Measurements from ENCODE around the gene UBE2C. TPM values are rescaled to one million over a fixed set of nuclear protein-coding genes. Genes with fewer than 3 reads are reported as not detected.
"Not testable (repeated sequence)": the region's sequence is repeated elsewhere in the genome, so short reads cannot be mapped to it uniquely, and the experiment has no call there.

The UBE2C gene
- total RNA-seq, 4 donors from 2014 or later: 0.84 TPM; not detected in 3

DNA sequence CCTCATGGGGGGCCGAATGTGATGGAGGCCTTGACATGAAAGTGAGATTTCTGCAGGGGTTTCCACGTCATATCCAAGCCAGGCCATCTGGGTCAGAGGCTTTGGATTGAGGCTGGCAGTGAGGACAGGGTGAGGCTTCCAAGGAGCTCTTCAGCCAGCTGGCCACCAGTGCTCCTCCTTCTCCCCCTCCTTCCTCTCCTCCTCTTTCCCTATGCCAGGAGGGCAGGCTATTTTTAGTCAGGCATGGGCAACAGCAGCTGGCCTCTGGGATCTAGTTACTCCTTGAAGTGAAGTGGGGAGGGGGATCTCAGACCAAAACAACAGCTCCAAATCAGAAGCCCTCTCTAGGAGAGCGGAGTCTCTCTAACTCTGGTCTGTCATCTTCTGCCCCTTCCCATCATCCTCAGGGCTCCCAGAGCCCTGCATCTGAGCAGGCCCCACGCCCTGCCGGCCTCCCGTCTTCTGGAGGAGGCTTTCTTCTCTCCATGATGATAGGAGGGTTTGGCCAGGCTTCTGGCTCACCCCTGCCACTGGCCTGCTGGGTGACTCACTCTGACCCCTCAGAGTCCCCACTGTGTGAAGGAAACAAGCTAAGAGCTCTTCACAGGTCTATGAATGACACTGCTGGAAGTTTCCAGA lies 14.1 kb downstream of the UBE2C start:
- peak; percentile 63 to 79 for ATAC-seq
- in situ Hi-C loops (cut with MboI; ENCODE audit: low sequenced_read_pairs in 4 of 4) (loop anchor here in 1 of 4 donors (10.0 kb wide), 1 partner anchor 118 kb away; no protein-coding TSS in a partner anchor), intact Hi-C loops (cut with DNase I; ENCODE audit: low total_unique reads) (loop anchor here (2.0 kb wide), 3 partner anchors 30 to 144 kb away; partner anchors contain the start of gene PCIF1)
- TF ChIP-seq POLR2A (IDR thresholded peaks at IDR 0.05) (peak; percentile 24 to 37), CTCF (IDR thresholded peaks at IDR 0.05 in 4 of 5, conservative IDR thresholded peaks at IDR 0.05 in 1 of 5) (no peak)
- Histone ChIP-seq H3K4me1 (peaks cover 57 to 60% of the 10 kb centered on the region in 2 donors), H3K36me3 (peaks cover 0 to 5% of the 10 kb centered on the region in 2 donors), H3K27me3 (no peaks in the 10 kb centered on the region), H3K9me3 (no peaks in the 10 kb centered on the region), H3K4me3 (peak overlapping the region; percentile 28 to 63 (median 46)), H3K27ac (peak overlapping the region; percentile 95 to 97 (median 96))
- peak; percentile 87 to 91 for DNase-seq

- intact Hi-C loops (cut with DNase I; ENCODE audit: low total_unique reads): loop anchor here (2.0 kb wide), 3 partner anchors 30 to 144 kb away; partner anchors contain the start of gene PCIF1
- Histone ChIP-seq H3K4me3 (peak within 1 kb of the TSS; percentile 28 to 63 (median 46)), H3K36me3 (peaks cover 0 to 5% of the 10 kb centered on the region in 2 donors), H3K27ac (peak within 1 kb of the TSS; percentile 95 to 97 (median 96)), H3K27me3 (no peaks in the 10 kb centered on the region), H3K4me1 (peaks cover 61 to 63% of the 10 kb centered on the region in 2 donors), H3K9me3 (no peaks in the 10 kb centered on the region)
- TF ChIP-seq CTCF (IDR thresholded peaks at IDR 0.05 in 4 of 5, conservative IDR thresholded peaks at IDR 0.05 in 1 of 5) (no peak), POLR2A (IDR thresholded peaks at IDR 0.05) (peak in 1 of 2 donors; percentile 81)
- in situ Hi-C loops (cut with MboI; ENCODE audit: low sequenced_read_pairs in 4 of 4): loop anchor here in 1 of 4 donors (10.0 kb wide), 1 partner anchor 118 kb away; no protein-coding TSS in a partner anchor
- peak; percentile 30 to 38 for ATAC-seq
- peak; percentile 45 to 84 for DNase-seq
Measured at GRCh38 chr20:45827030-45827652, 14.7 kb downstream of the UBE2C start, which contains the start of gene TNNC2. Gene TNNC2 (minus strand): TSS chr20:45827312. CDS start chr20:45827248, 64 bp downstream.

GRCh38 chr20:45827712-45828111 lies 15.3 kb downstream of the UBE2C start:
- Histone ChIP-seq H3K4me3 (peak overlapping the region in 2 of 4 donors; percentile 43 to 63), H3K9me3 (no peaks in the 10 kb centered on the region), H3K27me3 (no peaks in the 10 kb centered on the region), H3K27ac (peak overlapping the region; percentile 95 to 97 (median 96)), H3K36me3 (peaks cover 0 to 5% of the 10 kb centered on the region in 2 donors), H3K4me1 (peaks cover 62 to 65% of the 10 kb centered on the region in 2 donors)
- ATAC-seq: no peak
- no peak for DNase-seq
- TF ChIP-seq CTCF (IDR thresholded peaks at IDR 0.05 in 4 of 5, conservative IDR thresholded peaks at IDR 0.05 in 1 of 5) (no peak), POLR2A (IDR thresholded peaks at IDR 0.05) (no peak)
- intact Hi-C loops (cut with DNase I; ENCODE audit: low total_unique reads) (loop anchor here (2.0 kb wide), 3 partner anchors 31 to 143 kb away; partner anchors contain the start of gene PCIF1), in situ Hi-C loops (cut with MboI; ENCODE audit: low sequenced_read_pairs in 4 of 4) (loop anchor here in 1 of 4 donors (10.0 kb wide), 1 partner anchor 117 kb away; no protein-coding TSS in a partner anchor)

DNA sequence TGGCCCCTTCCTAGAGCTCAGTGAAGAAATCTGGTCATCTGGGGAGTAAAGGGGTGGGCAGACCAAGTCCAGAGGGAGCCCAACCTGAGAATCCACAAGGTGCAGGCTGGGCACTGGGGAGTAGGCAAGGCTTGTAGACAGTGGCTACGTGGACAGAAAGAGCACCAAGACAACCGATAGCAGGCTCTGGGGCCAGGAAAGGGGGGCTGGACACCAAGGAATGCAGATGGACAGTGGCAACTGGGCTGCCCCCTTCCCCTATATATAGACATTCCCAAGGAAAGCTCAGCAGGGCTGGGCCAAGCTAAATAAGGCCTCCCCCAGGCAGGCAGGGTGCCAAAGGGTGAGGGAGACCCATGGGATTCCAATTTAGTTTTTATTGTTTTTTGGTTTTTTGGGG lies 16.1 kb downstream of the UBE2C start:
- H3K9me3 ChIP-seq: no peaks in the 10 kb centered on the region
- DNase-seq (peak; percentile 74 to 94), ATAC-seq (peak; percentile 30 to 53)
- TF ChIP-seq POLR2A (IDR thresholded peaks at IDR 0.05) (peak in 1 of 2 donors; percentile 60), CTCF (IDR thresholded peaks at IDR 0.05 in 4 of 5, conservative IDR thresholded peaks at IDR 0.05 in 1 of 5) (no peak)
- peaks cover 56 to 64% of the 10 kb centered on the region in 2 donors for H3K4me1 ChIP-seq
- H3K36me3 ChIP-seq: peaks cover 0 to 5% of the 10 kb centered on the region in 2 donors
- peak overlapping the region; percentile 95 to 97 (median 96) for H3K27ac ChIP-seq
- no peaks in the 10 kb centered on the region for H3K27me3 ChIP-seq
- intact Hi-C loops (cut with DNase I; ENCODE audit: low total_unique reads) (no loop called here), in situ Hi-C loops (cut with MboI; ENCODE audit: low sequenced_read_pairs in 4 of 4) (loop anchor here in 1 of 4 donors (10.0 kb wide), 1 partner anchor 116 kb away; no protein-coding TSS in a partner anchor)
- H3K4me3 ChIP-seq: peak overlapping the region in 2 of 4 donors; percentile 15 to 63

DNA sequence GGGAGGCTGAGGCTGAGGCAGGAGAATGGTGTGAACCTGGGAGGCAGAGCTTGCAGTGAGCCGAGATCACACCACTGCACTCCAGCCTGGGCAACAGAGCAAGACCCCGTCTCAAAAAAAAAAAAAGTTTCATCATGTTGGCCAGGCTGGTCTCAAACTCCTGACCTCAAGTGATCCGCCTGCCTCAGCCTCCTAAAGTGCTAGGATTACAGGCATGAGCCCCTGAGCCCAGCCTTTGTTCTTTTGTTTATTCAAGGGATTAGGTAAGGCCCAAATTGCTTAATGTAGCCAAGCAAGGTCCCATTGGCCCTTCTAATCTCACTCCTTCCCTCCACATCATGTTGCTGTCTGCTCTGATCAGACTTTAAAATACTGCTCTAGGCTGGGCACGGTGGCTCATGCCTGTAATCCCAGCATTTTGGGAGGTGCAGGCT lies 17.2 kb downstream of the UBE2C start:
- H3K4me1 ChIP-seq: peaks cover 49 to 60% of the 10 kb centered on the region in 2 donors
- intact Hi-C loops (cut with DNase I; ENCODE audit: low total_unique reads); H3K4me3 ChIP-seq; DNase-seq; H3K27me3 ChIP-seq; ATAC-seq; H3K36me3 ChIP-seq; H3K9me3 ChIP-seq: not testable (repeated sequence)
- in situ Hi-C loops (cut with MboI; ENCODE audit: low sequenced_read_pairs in 4 of 4): loop anchor here in 1 of 4 donors (10.0 kb wide), 1 partner anchor 115 kb away; no protein-coding TSS in a partner anchor
- peak overlapping the region; percentile 95 to 97 (median 96) for H3K27ac ChIP-seq
